Activated naive CD8-positive, alpha-beta T cell treated with anti-CD3 and anti-CD28 coated beads, Interleukin-2, amount 50 U/mL, for 16 hours (primary cell): Measurements from ENCODE around the gene MCRS1.

ENCODE experiments used
- DNase-seq: peaks from one replicate; pipeline ENCODE4 v3.0.0-alpha.2; 2020; ENCODE audit warnings: low read depth, low spot score

Gene MCRS1

GRCh38 chr12:49582850-49583249, 14.9 kb upstream of the MCRS1 start:
- no peak for DNase-seq

DNA sequence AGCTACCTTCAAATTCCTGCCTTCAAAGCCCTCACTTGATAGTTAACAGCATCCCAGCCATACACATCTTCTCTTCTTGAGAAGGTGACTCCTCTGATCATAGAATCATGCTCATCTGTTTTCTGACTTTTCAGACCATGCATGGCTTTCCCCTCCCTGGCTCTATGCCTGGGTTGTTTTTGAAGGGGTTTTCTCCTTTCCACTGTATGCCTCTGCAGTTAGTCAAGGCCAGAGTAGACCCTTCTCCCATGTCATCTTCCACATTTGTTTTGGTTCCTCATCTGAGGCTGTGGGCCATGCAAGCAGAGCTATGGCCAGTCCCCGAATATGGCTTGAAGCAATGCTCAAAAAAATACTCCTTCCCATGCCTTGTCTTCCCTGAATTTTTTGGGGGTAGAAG, 14.3 kb upstream of the MCRS1 start:
- no peak for DNase-seq

DNA sequence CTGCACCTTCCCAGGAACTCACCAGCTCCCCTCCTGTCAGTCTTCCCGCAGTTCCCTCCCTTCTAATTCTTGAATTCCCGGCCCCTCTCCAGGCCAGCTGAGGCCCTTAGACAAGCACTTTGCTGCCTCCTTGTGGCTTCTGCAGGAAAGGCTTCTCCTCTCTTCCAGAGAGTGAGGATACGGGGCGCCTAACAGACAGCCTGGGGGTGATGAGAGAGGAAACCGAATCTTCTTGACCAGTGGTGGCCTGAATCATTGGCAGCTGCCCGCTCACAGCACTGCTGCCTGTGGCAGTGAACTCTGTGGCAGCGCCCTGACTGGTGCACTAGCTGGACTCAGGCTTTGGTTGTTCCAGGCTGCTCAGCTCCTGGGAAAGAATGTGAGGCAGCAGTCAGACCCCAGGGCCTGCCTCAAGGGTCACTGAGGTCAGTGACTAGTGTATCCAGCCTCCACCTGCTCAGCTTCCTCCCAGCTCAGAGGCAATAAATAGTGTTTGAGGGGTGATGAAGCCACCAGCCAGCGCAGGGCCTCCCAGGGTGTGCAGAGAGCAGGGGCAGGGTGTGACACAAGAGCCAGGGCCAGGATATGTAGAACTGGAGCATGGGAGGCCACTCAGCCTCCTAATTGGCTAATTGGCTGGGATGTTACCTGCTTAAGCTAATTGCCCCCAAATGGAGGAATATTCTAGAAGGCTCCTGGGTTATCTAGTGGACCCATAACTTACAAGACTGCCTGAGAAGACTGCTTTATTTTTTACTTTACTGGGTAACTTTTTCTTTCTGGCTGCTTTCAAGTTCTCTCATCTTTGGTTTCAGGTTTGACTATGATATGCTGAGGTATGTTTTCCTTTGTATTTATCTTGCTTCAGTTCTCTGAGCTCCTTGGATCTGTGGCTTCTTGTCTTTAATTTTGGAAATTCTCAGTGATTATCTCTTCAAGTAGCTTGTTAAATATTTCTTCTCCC, 12.9 kb upstream of the MCRS1 start:
- no peak for DNase-seq

DNA sequence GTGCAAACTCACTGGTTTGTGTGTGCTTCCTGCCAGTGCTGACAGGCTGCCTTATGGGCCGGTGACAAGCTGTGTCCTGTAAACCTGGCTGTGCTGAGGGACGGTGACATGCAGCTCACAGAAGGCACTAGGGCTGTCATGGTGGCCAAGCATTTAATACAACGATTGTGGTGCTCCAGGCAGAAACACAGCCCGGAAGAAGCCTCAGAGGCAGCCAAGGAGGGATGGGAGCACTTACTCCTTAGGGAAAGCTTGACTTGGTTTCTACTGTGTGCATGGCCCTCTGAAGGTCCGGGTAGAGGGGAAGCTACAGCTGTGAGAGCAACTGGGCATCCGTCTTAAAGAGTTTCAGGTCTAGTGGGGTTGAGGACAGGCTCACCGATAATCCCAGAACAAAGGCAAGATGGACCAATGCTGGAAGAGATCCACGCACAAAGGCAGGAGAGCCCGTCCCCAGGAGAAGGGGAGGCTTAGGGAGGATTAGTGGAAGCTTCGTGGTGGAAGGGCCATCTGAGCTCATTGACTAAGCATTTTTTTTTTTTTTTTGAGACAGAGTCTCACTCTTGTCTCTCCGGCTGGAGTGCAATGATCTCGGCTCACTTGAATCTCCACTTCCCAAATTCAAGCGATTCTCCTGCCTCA, 10.7 kb upstream of the MCRS1 start:
- DNase-seq = no peak

DNA sequence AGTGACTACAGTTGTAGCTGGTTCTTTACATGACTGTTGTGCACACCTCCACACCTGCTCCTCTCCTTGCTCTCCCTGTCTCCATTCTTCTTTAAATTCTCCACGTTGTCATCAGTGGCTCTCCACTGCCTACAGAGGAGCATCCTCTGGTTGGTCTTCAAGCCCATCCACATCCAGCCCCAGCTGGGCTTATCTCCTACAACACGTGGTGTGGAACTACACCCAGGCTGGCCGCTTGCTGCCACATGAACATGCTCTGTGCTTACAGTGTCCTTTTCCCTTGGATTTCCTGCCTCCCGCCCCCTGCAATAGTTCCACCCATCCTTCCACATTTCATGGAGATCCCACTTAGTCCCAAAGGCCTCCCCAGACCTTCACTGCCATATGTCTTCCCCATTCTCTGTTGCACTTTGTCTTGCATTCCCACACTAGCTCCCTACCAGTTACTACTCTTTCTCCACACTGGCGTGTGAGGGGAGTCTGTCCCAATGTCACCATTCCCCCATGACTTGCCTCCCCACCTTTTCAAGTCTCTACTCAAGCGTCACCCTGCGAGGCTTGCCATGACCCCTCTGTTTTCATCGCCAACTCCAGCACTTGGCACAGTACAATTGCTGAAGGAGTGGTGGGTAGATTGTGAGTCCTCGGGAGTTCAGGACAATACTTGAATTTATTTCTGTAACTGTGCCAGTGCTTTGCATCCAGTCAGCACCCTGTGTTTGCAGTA, 9.8 kb upstream of the MCRS1 start:
- DNase-seq = no peak

- no peak for DNase-seq
Observed at GRCh38 chr12:49568442-49569162, 660 bp upstream of the MCRS1 start.

DNA sequence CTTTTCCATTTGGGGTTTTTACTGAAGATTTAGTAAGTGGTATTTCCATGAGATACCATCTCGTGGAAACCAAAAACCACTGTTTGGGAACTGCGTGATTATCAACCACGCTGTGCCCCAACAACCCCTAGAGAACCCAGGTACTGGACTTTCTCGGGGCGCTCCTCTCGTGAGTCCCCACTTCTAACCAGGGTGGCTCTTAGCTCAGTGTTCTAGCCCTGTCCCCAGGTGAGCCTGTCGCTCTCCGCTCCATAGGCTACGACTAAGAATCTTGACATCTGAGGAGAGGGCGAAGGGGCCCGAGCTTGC, 686 bp downstream of the MCRS1 start:
- DNase-seq = no peak

DNA sequence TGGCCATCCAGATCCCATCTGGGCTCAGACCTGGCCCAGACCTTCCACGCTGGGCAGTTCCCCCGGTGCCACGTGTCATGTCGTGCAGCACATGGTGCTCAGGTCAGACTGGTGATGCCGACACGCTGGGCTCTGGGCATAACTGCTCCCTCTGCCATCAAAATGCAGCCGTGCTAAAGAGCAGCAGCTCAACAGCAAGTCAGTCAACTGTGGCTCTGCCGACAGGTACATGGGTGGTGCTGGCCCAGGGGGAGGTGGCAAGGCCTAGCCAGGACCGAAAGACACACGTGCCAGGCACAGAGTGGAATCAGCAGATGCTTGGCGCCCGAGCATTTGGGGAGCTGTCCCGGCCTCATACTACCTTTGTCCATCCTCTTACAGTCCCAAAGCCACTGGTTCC, 1.6 kb downstream of the MCRS1 start:
- DNase-seq = no peak

GRCh38 chr12:49565406-49566265, 2.3 kb downstream of the MCRS1 start:
- no peak for DNase-seq

DNA sequence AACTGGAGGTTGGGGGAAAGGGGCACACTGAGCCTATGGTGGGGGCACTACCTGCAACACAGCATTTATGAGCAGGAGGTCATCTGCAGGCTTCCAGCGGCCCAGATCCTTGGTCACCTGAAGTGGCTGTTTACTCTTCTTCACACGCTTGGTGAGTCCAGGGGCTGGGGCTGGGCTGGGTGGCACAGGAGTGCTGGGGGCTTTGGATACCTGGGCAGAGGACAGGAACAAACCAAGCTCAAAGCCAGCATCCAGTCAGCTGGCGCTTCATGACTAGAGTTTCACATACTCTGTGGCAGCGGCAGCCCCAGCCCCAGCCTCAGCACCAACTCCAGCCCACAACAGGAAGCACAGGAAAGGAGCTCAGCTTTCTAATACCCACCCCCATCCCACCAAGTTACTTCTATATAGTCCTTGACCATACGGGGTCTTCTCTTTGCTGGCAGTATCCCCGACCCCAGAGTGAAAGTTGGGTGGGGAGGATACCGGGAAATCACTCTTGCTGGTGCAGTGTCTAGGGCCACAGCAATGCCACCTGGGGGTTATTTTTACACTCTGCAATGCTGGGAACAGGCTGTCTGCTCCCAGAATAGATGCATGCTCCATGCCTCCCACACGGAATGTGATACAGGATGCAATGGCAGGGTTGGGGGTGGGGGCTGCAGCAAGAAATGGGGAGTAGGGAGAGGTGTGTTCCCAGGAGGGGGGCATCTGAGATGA, 3.1 kb downstream of the MCRS1 start:
- DNase-seq = no peak

GRCh38 chr12:49563951-49564685, 3.8 kb downstream of the MCRS1 start:
- DNase-seq = no peak

GRCh38 chr12:49562831-49563230, 5.1 kb downstream of the MCRS1 start:
- no peak for DNase-seq

- no peak for DNase-seq
Observed at GRCh38 chr12:49562233-49562632, 5.7 kb downstream of the MCRS1 start.

DNA sequence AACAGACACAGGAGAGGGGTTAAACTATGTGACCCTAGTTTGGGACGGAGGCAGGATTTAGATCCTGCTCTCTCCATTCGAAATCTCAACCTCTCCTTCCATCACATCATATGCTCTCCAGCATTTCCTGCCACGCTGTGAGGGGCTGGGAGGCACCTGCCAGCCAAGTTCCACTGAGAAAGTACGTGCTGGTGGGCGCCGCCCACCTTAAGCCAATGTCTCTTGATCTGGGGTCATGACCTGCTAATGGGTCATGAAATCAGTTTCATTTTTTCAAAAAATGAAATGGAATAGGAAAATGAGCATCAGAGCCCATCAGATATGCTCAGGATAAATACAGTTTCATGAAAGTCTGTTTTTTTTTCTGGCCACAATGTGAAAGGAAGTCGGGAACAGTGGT, 7.2 kb downstream of the MCRS1 start:
- no peak for DNase-seq

GRCh38 chr12:49559011-49559675, 8.8 kb downstream of the MCRS1 start:
- no peak for DNase-seq

DNA sequence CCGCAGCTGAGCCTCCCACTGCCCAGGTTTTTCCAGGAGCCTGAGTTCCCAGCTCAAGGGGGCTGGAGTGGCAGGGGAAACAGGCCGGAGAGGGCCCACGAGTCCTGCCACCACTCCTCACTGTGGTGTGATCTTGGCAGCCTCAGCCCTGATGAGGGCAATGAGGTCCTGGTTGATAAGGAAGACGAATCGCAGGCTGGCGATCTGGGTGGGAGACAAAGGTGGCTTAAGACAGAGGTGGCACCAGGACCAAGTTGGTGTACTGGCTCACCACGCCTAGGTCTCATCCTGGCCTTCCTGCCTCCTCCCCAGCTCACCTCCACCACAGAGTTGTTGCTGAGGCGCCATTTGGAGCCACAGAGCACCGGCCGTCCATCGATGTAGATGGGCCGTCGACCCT, 9.4 kb downstream of the MCRS1 start:
- DNase-seq = no peak

DNA sequence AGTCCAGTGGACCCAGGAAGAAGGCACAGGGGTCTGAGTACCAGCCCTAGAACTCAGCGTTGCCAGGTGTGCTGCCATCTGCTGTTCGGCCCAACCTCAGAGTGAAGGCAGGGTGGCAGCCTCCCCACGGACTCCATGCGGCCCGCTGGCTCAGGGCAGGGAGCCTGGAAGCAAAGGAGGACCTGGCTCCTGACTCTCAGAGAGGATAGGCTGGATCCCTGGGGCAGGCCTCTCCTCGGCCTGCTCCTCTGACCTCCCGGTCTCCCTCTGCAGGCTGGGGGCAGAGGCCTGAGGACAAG, 10.1 kb downstream of the MCRS1 start:
- no peak for DNase-seq

GRCh38 chr12:49557187-49557916, 10.6 kb downstream of the MCRS1 start:
- no peak for DNase-seq
